ENCODE measurements around the gene HNRNPU. TPM values are rescaled to one million over a fixed set of nuclear protein-coding genes. Genes with fewer than 3 reads are reported as not detected.

The HNRNPU gene
- total RNA-seq: 100 to 1,000 TPM; 325 to 565 (median 451) TPM

GRCh38 chr1:244864253-244865027 is at the start of gene HNRNPU:
Gene HNRNPU (minus strand): TSS chr1:244864543. CDS start chr1:244864307, 236 bp downstream.
- ATAC-seq (ENCODE audit: low FRiP score) (peak; percentile 90), DNase-seq (ENCODE audit: low spot score) (peak; percentile 93)
- TF ChIP-seq CTCF (IDR thresholded peaks at IDR 0.05): no peak

- TF ChIP-seq CTCF (IDR thresholded peaks at IDR 0.05): no peak
- ATAC-seq (ENCODE audit: low FRiP score) (no peak), DNase-seq (ENCODE audit: low spot score) (no peak)
Measured at GRCh38 chr1:244913806-244914205, 49.5 kb upstream of the HNRNPU start.

- ATAC-seq (ENCODE audit: low FRiP score): no peak
- no peak for DNase-seq (ENCODE audit: low spot score)
- no peak for TF ChIP-seq CTCF (IDR thresholded peaks at IDR 0.05)
Measured at GRCh38 chr1:244904119-244904518, 39.8 kb upstream of the HNRNPU start.

- DNase-seq (ENCODE audit: low spot score) (no peak), ATAC-seq (ENCODE audit: low FRiP score) (no peak)
- TF ChIP-seq CTCF (IDR thresholded peaks at IDR 0.05): no peak
Measured at GRCh38 chr1:244901400-244902015, 37.2 kb upstream of the HNRNPU start.

- TF ChIP-seq CTCF (IDR thresholded peaks at IDR 0.05): no peak
- ATAC-seq (ENCODE audit: low FRiP score) (no peak), DNase-seq (ENCODE audit: low spot score) (no peak)
Measured at GRCh38 chr1:244897476-244898254, 33.3 kb upstream of the HNRNPU start.

GRCh38 chr1:244896550-244896949 is 32.2 kb upstream of the HNRNPU start:
- DNase-seq (ENCODE audit: low spot score) (no peak), ATAC-seq (ENCODE audit: low FRiP score) (no peak)
- TF ChIP-seq CTCF (IDR thresholded peaks at IDR 0.05): no peak

Data from omental fat pad (tissue), 4 donors.